Activated T-helper 1 cell treated with Interleukin-2 at 50 U/mL for 16 hours (primary cell): Measurements from ENCODE around the gene DUSP19.

Source experiments
- DNase-seq: peaks from one replicate; pipeline ENCODE4 v3.0.0-alpha.2; 2020; ENCODE audit warnings: low read depth

DUSP19 gene

DNA sequence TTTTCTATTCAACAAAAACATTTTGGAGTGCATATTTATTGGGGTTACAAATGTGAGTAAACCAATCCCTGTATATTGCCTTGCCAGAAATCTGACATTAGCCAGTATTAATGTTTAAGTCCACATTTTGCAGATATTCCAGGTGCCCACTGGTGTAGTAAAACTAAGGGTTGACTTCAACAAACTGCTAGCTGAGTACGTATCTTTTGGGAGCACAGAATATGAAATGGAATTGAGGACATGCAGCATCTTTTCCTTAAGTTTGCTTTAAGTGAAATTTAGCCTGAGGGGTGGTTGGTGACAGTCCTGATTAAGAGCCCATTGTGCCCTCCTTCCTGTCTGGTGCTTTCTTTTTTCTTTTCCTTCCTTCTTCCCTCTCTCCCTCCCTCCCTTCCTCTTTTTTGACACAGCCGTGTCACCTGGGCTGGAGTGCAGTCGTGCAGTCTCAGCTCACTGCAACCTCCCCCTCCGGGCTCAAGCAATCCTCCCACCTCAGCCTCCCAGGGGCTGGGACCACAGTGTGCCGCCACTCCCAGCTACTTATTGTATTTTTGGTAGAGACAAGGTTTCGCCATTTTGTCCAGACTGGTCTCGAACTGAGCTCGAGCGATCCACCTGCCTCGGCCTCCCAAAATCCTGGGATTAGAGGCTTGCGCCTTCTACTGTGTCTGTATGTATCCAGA lies 47.3 kb downstream of the DUSP19 start:
- DNase-seq, result no peak

DNA sequence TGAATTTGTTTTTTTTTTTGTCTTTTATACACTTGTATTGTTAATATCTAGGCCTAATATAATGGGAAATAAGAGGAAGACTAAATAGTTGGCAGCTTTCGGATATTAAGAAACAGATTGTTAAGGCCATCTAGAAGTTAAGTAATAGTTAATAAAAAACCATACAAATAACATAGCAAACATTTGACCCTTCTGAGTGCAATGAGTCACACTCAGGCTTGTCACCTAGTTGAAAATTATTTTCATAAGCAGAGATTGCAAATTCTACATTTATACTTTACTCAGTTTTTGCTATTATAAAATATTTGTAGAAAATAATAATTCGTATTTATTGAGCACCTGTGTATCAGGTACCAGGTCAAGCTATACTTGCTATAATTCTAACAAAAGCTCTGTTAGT lies 48.1 kb downstream of the DUSP19 start:
- no peak for DNase-seq

DNA sequence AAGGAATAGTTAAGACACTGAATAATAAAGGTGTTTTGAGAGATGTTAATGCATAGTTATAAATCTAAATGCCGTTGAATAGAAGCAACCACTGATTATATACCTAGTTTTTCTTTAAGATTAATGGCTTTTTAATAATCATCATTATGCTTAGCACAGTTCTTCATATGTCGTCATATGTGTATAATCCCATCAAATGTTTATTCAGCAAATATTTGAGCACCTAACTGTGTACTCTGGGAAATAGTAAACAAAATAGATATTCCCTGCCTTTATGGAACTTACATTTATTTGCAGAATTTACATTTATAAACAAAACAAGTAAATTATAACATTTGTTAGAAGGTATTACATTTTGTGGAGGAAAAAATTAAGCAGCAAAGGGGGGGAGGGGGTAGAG lies 55.5 kb downstream of the DUSP19 start:
- no peak for DNase-seq

DNA sequence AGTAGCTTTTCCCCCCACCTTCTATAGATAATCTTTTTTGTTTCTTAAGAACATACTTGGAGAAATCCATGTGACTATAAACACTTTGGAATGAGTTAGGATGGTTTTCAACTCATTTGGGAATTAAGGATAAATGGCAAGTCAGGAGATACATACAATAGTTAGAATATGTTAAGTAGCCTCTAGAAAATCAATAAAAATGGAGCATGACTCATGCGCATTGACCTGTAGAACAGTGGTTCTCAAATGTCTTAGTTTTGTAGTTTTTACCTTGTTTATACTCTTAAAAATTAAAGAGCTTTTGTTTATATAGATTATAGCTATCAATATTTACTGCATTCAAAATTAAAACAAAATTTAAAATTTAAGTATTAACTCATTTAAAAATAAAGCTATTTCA lies 70.4 kb downstream of the DUSP19 start:
- no peak for DNase-seq

DNA sequence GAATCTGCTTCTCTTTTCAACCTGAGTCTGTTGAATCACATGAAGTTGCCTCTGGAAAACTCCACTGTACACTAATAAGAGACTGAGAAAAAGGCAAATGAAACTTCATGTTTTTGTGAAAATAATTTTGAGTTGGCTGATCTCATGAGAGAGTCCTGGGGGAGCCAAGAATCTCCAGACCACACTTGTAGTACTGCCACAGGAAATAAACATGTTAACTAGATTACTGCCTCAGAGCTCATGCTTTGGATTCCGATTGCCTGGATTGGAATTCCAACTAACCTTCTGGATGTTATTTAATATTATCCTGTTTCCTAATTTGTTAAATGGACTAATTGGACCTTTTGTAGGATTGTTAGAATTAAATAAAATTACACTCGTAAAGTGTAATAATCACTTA lies 70.9 kb downstream of the DUSP19 start:
- no peak for DNase-seq
